ENCODE measurements around the gene TAB2. TPM values are rescaled to one million over a fixed set of nuclear protein-coding genes. Genes with fewer than 3 reads are reported as not detected.

The TAB2 gene
- total and polyA plus RNA-seq, 2 experiments from 2014 or later: 19.8 to 59.2 TPM

- no peak overlapping the region for H3K4me3 Mint-ChIP-seq
- Histone ChIP-seq H3K79me2 (replicated peaks; ENCODE audit: insufficient read depth) (peaks cover 100% of the 10 kb centered on the region), H2AFZ (no peak overlapping the region), H3K4me3 (no peak overlapping the region), H3K36me3 (ENCODE audit: insufficient read depth) (no peaks in the 10 kb centered on the region), H3K4me1 (ENCODE audit: insufficient read depth) (peaks cover 23% of the 10 kb centered on the region), H3K4me2 (no peak overlapping the region; the same call in 1 of the 2 replicates), H3K9me2 (ENCODE audit: insufficient read depth) (no peaks in the 10 kb centered on the region), H3F3A (replicated peaks; ENCODE audit: low read depth) (no peaks in the 10 kb centered on the region), H3K27ac (ENCODE audit: low read depth) (no peak overlapping the region), H4K20me1 (replicated peaks; ENCODE audit: insufficient read depth) (peaks cover 46% of the 10 kb centered on the region), H3K27me3 (ENCODE audit: insufficient read depth) (no peaks in the 10 kb centered on the region)
- no peak for TF ChIP-seq ZNF331 (CRISPR knock-in tag; IDR thresholded peaks at IDR 0.05; ENCODE audit: low read depth)
- TF ChIP-seq ZNF462 (CRISPR knock-in tag; IDR thresholded peaks at IDR 0.05): 0 out of 2 replicates have a peak, but pooled peaks have one; percentile 9
- TF ChIP-seq NANOG (IDR thresholded peaks at IDR 0.05; ENCODE audit: borderline replicate concordance): no peak
- H3K9me3 Mint-ChIP-seq: no peaks in the 10 kb centered on the region
- peak; percentile 70 for ATAC-seq
- H3K27me3 Mint-ChIP-seq (ENCODE audit: insufficient read depth, low read depth, poor library complexity): no peaks in the 10 kb centered on the region
- H3K36me3 Mint-ChIP-seq (ENCODE audit: low read depth): peaks cover 8% of the 10 kb centered on the region
- H3K27ac Mint-ChIP-seq: no peak overlapping the region
- DNase-seq (ENCODE audit: low spot score): peak; percentile 51
- H3K4me1 Mint-ChIP-seq: peaks cover 30% of the 10 kb centered on the region
Observed at GRCh38 chr6:149363154-149363553, 45.6 kb downstream of the TAB2 start.

- ATAC-seq (no peak), DNase-seq (ENCODE audit: low spot score) (no peak)
- H3K27ac Mint-ChIP-seq: no peak overlapping the region
- Histone ChIP-seq H3K9me2 (ENCODE audit: insufficient read depth) (no peaks in the 10 kb centered on the region), H3K27me3 (ENCODE audit: insufficient read depth) (no peaks in the 10 kb centered on the region), H3K79me2 (replicated peaks; ENCODE audit: insufficient read depth) (peaks cover 100% of the 10 kb centered on the region), H3F3A (replicated peaks; ENCODE audit: low read depth) (no peaks in the 10 kb centered on the region), H3K4me1 (ENCODE audit: insufficient read depth) (peaks cover 23% of the 10 kb centered on the region), H3K4me3 (no peak overlapping the region), H3K27ac (ENCODE audit: low read depth) (no peak overlapping the region), H3K36me3 (ENCODE audit: insufficient read depth) (no peaks in the 10 kb centered on the region), H3K4me2 (no peak overlapping the region), H2AFZ (no peak overlapping the region), H4K20me1 (replicated peaks; ENCODE audit: insufficient read depth) (peaks cover 43% of the 10 kb centered on the region)
- H3K4me1 Mint-ChIP-seq: peaks cover 30% of the 10 kb centered on the region
- peaks cover 8% of the 10 kb centered on the region for H3K36me3 Mint-ChIP-seq (ENCODE audit: low read depth)
- H3K9me3 Mint-ChIP-seq: no peaks in the 10 kb centered on the region
- H3K27me3 Mint-ChIP-seq (ENCODE audit: insufficient read depth, low read depth, poor library complexity): no peaks in the 10 kb centered on the region
- H3K4me3 Mint-ChIP-seq: no peak overlapping the region
- no peak for TF ChIP-seq ZNF331 (CRISPR knock-in tag; IDR thresholded peaks at IDR 0.05; ENCODE audit: low read depth)
- no peak for TF ChIP-seq STAT1 (IDR thresholded peaks at IDR 0.05; ENCODE audit: unreplicated experiment)
- TF ChIP-seq ETS1 (IDR thresholded peaks at IDR 0.05): no peak
- TF ChIP-seq POLR2AphosphoS5 (IDR thresholded peaks at IDR 0.05; ENCODE audit: low read depth): no peak
Observed at GRCh38 chr6:149364557-149364956, 47.0 kb downstream of the TAB2 start.
